ENCODE data around the gene AGAP3.

- TF ChIP-seq, protein P1, sequence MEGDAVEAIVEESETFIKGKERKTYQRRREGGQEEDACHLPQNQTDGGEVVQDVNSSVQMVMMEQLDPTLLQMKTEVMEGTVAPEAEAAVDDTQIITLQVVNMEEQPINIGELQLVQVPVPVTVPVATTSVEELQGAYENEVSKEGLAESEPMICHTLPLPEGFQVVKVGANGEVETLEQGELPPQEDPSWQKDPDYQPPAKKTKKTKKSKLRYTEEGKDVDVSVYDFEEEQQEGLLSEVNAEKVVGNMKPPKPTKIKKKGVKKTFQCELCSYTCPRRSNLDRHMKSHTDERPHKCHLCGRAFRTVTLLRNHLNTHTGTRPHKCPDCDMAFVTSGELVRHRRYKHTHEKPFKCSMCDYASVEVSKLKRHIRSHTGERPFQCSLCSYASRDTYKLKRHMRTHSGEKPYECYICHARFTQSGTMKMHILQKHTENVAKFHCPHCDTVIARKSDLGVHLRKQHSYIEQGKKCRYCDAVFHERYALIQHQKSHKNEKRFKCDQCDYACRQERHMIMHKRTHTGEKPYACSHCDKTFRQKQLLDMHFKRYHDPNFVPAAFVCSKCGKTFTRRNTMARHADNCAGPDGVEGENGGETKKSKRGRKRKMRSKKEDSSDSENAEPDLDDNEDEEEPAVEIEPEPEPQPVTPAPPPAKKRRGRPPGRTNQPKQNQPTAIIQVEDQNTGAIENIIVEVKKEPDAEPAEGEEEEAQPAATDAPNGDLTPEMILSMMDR (conservative IDR thresholded peaks at IDR 0.05; ENCODE audit: low read depth, low read length) = no peak
- TF ChIP-seq SMC3 (IDR thresholded peaks at IDR 0.05; ENCODE audit: low read depth, low read length) = no peak
Observed at GRCh38 chr7:151188252-151188542, 101.9 kb downstream of the AGAP3 start.
